Measurements from ENCODE around the gene GMPPB. TPM values are rescaled to one million over a fixed set of nuclear protein-coding genes. Genes with fewer than 3 reads are reported as not detected.

The GMPPB gene
- total RNA-seq: 59.5 and 68.9 TPM in 2 replicates

GRCh38 chr3:49723628-49724551 lies at the start of gene GMPPB:
Gene GMPPB, minus strand, starts transcription at chr3:49723951. Its CDS starts 225 bp downstream, at chr3:49723726.

GRCh38 chr3:49719214-49719884 lies 4.4 kb downstream of the GMPPB start, which contains the start of gene AMIGO3:
Gene AMIGO3, minus strand, starts transcription at chr3:49719684. Its CDS starts 219 bp downstream, at chr3:49719465.

GRCh38 chr3:49689046-49689907 lies 34.5 kb downstream of the GMPPB start, which contains the start of the genes MST1 and RNF123:
Gene MST1, minus strand, starts transcription at chr3:49689474. Its CDS starts 783 bp downstream, at chr3:49688691.
Gene RNF123, plus strand, starts transcription at chr3:49689557. Its CDS starts 1,609 bp downstream, at chr3:49691166.

GRCh38 chr3:49673715-49674496 lies 49.8 kb downstream of the GMPPB start, which contains the start of gene APEH:
Gene APEH, plus strand, starts transcription at chr3:49674351. Its CDS starts 51 bp downstream, at chr3:49674402.

Other genes starting within 250 kb of the GMPPB start
- gene BSN, start 169.5 kb downstream of the GMPPB start, total RNA-seq: under 0.01 and 0.12 TPM in 2 replicates
- gene APEH, start 49.6 kb downstream of the GMPPB start, total RNA-seq: 173 TPM in 2 replicates
- gene MST1, start 34.5 kb downstream of the GMPPB start, total RNA-seq: 5.4 and 6.2 TPM in 2 replicates
- gene RNF123, start 34.4 kb downstream of the GMPPB start, total RNA-seq: 24.1 and 33.9 TPM in 2 replicates
- 1.1 TPM in 1 of 2 replicates, not detected in the other for gene AMIGO3, start 4.3 kb downstream of the GMPPB start, total RNA-seq
- 30.5 and 31.8 TPM in 2 replicates for gene IP6K1, start 62.6 kb upstream of the GMPPB start, total RNA-seq
- 0.12 TPM in 1 of 2 replicates, not detected in the other for gene CDHR4, start 75.9 kb upstream of the GMPPB start, total RNA-seq
- gene INKA1, start 79.3 kb upstream of the GMPPB start, total RNA-seq: 3.7 and 5.4 TPM in 2 replicates
- gene UBA7, start 90.0 kb upstream of the GMPPB start, total RNA-seq: 32.4 and 52.2 TPM in 2 replicates
- 3.1 and 10.5 TPM in 2 replicates for gene TRAIP, start 132.6 kb upstream of the GMPPB start, total RNA-seq
- not detected in 2 replicates for gene CAMKV, start 146.0 kb upstream of the GMPPB start, total RNA-seq
- 0.25 and 0.33 TPM in 2 replicates for gene MST1R, start 179.9 kb upstream of the GMPPB start, total RNA-seq
- 14.1 and 14.3 TPM in 2 replicates for gene MON1A, start 205.9 kb upstream of the GMPPB start, total RNA-seq
- 60.4 and 62.8 TPM in 2 replicates for gene RBM6, start 216.2 kb upstream of the GMPPB start, total RNA-seq